ENCODE measurements around the gene BICDL2.
"Not testable (repeated sequence)": the region's sequence is repeated elsewhere in the genome, so short reads cannot be mapped to it uniquely, and the experiment has no call there.

Gene BICDL2

GRCh38 chr16:3036726-3037315, at the start of gene BICDL2:
BICDL2 (minus strand) TSS chr16:3036944; CDS start chr16:3035496, 1,448 bp downstream.
- no peak for DNase-seq (ENCODE audit: low read depth, low spot score)

- DNase-seq (ENCODE audit: low read depth, low spot score) = no peak
Measured at GRCh38 chr16:3085868-3086595, 49.3 kb upstream of the BICDL2 start.

GRCh38 chr16:3084969-3085670, 48.4 kb upstream of the BICDL2 start:
- no peak for DNase-seq (ENCODE audit: low read depth, low spot score)

- no peak for DNase-seq (ENCODE audit: low read depth, low spot score)
Measured at GRCh38 chr16:3084491-3084890, 47.7 kb upstream of the BICDL2 start.

- DNase-seq (ENCODE audit: low read depth, low spot score) = not testable (repeated sequence)
Measured at GRCh38 chr16:3083408-3083807, 46.7 kb upstream of the BICDL2 start.

- DNase-seq (ENCODE audit: low read depth, low spot score) = not testable (repeated sequence)
Measured at GRCh38 chr16:3081957-3082356, 45.2 kb upstream of the BICDL2 start.

GRCh38 chr16:3080024-3080423, 43.3 kb upstream of the BICDL2 start:
- no peak for DNase-seq (ENCODE audit: low read depth, low spot score)

- no peak for DNase-seq (ENCODE audit: low read depth, low spot score)
Measured at GRCh38 chr16:3076577-3076976, 39.8 kb upstream of the BICDL2 start.

- not testable (repeated sequence) for DNase-seq (ENCODE audit: low read depth, low spot score)
Measured at GRCh38 chr16:3075946-3076345, 39.2 kb upstream of the BICDL2 start.

GRCh38 chr16:3075523-3075915, 38.8 kb upstream of the BICDL2 start:
- DNase-seq (ENCODE audit: low read depth, low spot score) = no peak

- DNase-seq (ENCODE audit: low read depth, low spot score) = no peak
Measured at GRCh38 chr16:3074860-3075522, 38.2 kb upstream of the BICDL2 start.

- no peak for DNase-seq (ENCODE audit: low read depth, low spot score)
Measured at GRCh38 chr16:3073448-3073847, 36.7 kb upstream of the BICDL2 start.

- not testable (repeated sequence) for DNase-seq (ENCODE audit: low read depth, low spot score)
Measured at GRCh38 chr16:3072576-3073263, 36.0 kb upstream of the BICDL2 start.

- DNase-seq (ENCODE audit: low read depth, low spot score) = not testable (repeated sequence)
Measured at GRCh38 chr16:3072148-3072547, 35.4 kb upstream of the BICDL2 start.

GRCh38 chr16:3071655-3072054, 34.9 kb upstream of the BICDL2 start:
- DNase-seq (ENCODE audit: low read depth, low spot score) = no peak

- no peak for DNase-seq (ENCODE audit: low read depth, low spot score)
Measured at GRCh38 chr16:3070608-3071111, 33.9 kb upstream of the BICDL2 start.

GRCh38 chr16:3069146-3069545, 32.4 kb upstream of the BICDL2 start:
- DNase-seq (ENCODE audit: low read depth, low spot score) = not testable (repeated sequence)

GRCh38 chr16:3068487-3068886, 31.7 kb upstream of the BICDL2 start:
- DNase-seq (ENCODE audit: low read depth, low spot score) = no peak

- DNase-seq (ENCODE audit: low read depth, low spot score) = no peak
Measured at GRCh38 chr16:3066440-3066748, 29.6 kb upstream of the BICDL2 start.

GRCh38 chr16:3065742-3066439, 29.1 kb upstream of the BICDL2 start:
- no peak for DNase-seq (ENCODE audit: low read depth, low spot score)

Data from smooth muscle cell of the brain vasculature (primary cell).